Stimulated activated naive B cell treated with anti-CD40 and anti-IgM and Interleukin-4, amounts not matched to agents 10 μg/mL and 1 μg/mL and 100 μg/mL, for 72 hours (primary cell): ENCODE results near the gene SGSH.

Experiments
- ATAC-seq, 2 donors: fragments of 150-1000 bp; cut with Tn5 transposase; replicated peaks; 2 replicates each; pipeline ENCODE4 v1.10.0; 2021; ENCODE audit warnings: moderate library complexity in 1 of 2
- DNase-seq: peaks from one replicate; pipeline ENCODE4 v3.0.0; 2021
- H3K27ac Mint-ChIP-seq: one replicate; pipeline ENCODE4 v1.8.0; 2022; ENCODE audit warnings: mild to moderate bottlenecking, mixed read lengths
- H3K27me3 Mint-ChIP-seq, 2 donors: one replicate each; pipeline ENCODE4 v1.8.0; 2022; ENCODE audit warnings: mixed read lengths in 2 of 2
- H3K36me3 Mint-ChIP-seq, 2 donors: one replicate each; pipeline ENCODE4 v1.8.0; 2022; ENCODE audit warnings: mixed read lengths in 2 of 2, mild to moderate bottlenecking in 1 of 2
- H3K4me1 Mint-ChIP-seq, 2 donors: one replicate each; pipeline ENCODE4 v1.8.0; 2022; ENCODE audit warnings: mixed read lengths in 2 of 2, mild to moderate bottlenecking in 1 of 2
- H3K4me3 Mint-ChIP-seq, 2 donors: one replicate each; pipeline ENCODE4 v1.8.0; 2022; ENCODE audit warnings: mild to moderate bottlenecking in 2 of 2, mixed read lengths in 2 of 2, moderate library complexity in 1 of 2
- H3K9me3 Mint-ChIP-seq, 2 donors: one replicate each; pipeline ENCODE4 v1.8.0; 2022; ENCODE audit warnings: mixed read lengths in 2 of 2, mild to moderate bottlenecking in 1 of 2

SGSH gene

DNA sequence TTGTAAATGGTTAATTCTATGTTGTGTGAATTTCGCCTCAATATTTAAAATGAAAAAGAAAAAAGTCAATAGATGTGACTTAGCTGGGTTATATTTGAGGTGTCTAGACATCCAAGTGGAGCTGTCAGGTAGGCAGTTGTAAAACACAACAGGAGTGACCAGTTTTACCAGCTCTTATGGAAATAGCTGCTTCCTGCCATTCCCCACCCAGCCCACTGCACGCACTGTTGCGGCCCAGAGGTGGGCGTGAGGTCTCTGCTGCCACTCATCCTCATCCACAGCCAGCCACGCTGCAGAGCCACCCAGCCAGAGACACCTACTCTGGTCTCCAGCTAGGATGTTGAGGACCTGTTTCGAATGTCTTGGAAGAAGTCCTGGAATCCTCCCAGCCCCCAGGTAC lies 53.7 kb downstream of the SGSH start:
- Mint-ChIP-seq H3K27ac (no peak overlapping the region), H3K4me3 (no peak overlapping the region), H3K4me1 (no peaks in the 10 kb centered on the region), H3K9me3 (peaks cover 0 to 3% of the 10 kb centered on the region in 2 donors), H3K27me3 (peaks cover 4 to 13% of the 10 kb centered on the region in 2 donors), H3K36me3 (no peaks in the 10 kb centered on the region)
- ATAC-seq (no peak), DNase-seq (no peak)

DNA sequence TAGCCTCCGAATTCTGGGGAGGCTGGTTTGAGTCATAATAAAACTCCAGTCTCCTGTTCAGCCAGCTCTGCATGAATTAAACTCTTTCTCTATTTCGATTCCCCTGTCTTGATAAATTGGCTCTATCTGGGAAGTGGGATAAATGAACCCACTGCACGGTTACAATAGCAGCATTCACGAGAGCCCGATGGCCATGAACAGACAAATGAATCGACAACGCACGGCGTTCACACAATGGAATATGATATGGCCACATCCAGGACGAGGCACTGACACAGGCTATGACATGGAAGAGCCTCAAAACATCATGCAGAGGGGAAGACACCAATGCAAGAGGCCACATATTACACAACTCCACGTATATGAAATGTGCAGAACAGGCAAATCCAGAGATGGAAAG lies 55.9 kb downstream of the SGSH start:
- Mint-ChIP-seq H3K9me3 (peaks cover 0 to 3% of the 10 kb centered on the region in 2 donors), H3K27ac (no peak overlapping the region), H3K4me3 (no peak overlapping the region), H3K36me3 (no peaks in the 10 kb centered on the region), H3K27me3 (peaks cover 12 to 21% of the 10 kb centered on the region in 2 donors), H3K4me1 (peaks cover 2 to 10% of the 10 kb centered on the region in 2 donors)
- DNase-seq (no peak), ATAC-seq (no peak)

DNA sequence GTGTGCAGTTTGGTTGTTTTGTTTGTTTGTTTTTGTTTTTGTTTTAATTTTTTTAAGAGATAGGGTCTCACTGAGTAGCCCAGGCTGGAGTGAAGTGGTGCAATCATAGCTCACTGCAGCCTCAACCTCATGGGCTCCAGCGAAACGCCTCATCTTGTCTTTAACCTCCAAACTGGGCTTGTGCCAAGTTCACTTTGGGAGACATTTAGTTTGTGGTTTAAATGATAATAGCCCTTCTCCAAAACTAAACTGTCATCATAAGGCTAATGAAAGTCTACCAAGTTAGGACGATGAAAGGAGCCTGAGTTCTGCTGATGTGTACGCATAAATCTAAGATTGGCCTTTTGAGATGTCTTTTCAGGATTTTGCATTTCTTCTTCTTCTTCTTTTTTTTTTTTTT lies 56.8 kb downstream of the SGSH start:
- H3K4me1 Mint-ChIP-seq, result peaks cover 2 to 10% of the 10 kb centered on the region in 2 donors
- DNase-seq (no peak), ATAC-seq (no peak)
- H3K36me3 Mint-ChIP-seq, result no peaks in the 10 kb centered on the region
- H3K27me3 Mint-ChIP-seq, result peaks cover 12 to 15% of the 10 kb centered on the region in 2 donors
- no peak overlapping the region for H3K4me3 Mint-ChIP-seq
- no peak overlapping the region for H3K27ac Mint-ChIP-seq
- H3K9me3 Mint-ChIP-seq, result no peaks in the 10 kb centered on the region

- peak overlapping the region in 1 of 2 donors; percentile 15 for H3K4me3 Mint-ChIP-seq
- H3K27ac Mint-ChIP-seq, result no peak overlapping the region
- peaks cover 0 to 5% of the 10 kb centered on the region in 2 donors for H3K36me3 Mint-ChIP-seq
- peak; percentile 38 to 52 for ATAC-seq
- H3K9me3 Mint-ChIP-seq, result peaks cover 5% of the 10 kb centered on the region in 2 donors
- DNase-seq, result no peak
- H3K4me1 Mint-ChIP-seq, result peaks cover 2 to 10% of the 10 kb centered on the region in 2 donors
- H3K27me3 Mint-ChIP-seq, result peaks cover 12 to 15% of the 10 kb centered on the region in 2 donors
Observed at GRCh38 chr17:80160536-80160935, 59.6 kb downstream of the SGSH start.
